B cell (primary cell): Measurements from ENCODE around the gene M1AP. TPM values are rescaled to one million over a fixed set of nuclear protein-coding genes. Genes with fewer than 3 reads are reported as not detected.

Source experiments
- ATAC-seq: fragments of 200-7000 bp; cut with Tn5 transposase; one replicate; pipeline ENCODE4 v1.10.0; 2021; ENCODE audit warnings: low read depth, mild to moderate bottlenecking, moderate number of reproducible peaks, moderate library complexity
- CTCF ChIA-PET: fragments of 350-600 bp; sonication (Branson Sonifier 250); formaldehyde crosslinking; loops from one replicate; lab custom pipeline; 2021; ENCODE audit warnings: antibody characterized with exemption, inconsistent platforms; lab: Charles Lee
- POLR2A ChIA-PET: fragments of 350-600 bp; sonication (Branson Sonifier 250); formaldehyde crosslinking; loops from one replicate; lab custom pipeline; 2021; ENCODE audit warnings: antibody characterized with exemption; lab: Charles Lee
- DNase-seq: peaks from one replicate; pipeline ENCODE4 v3.0.0; 2013
- H2AFZ ChIP-seq: 2 replicates; pipeline ENCODE4 v1.6.1; 2012; ENCODE audit warnings: mild to moderate bottlenecking, low read depth, low read length; ENCODE audit not compliant: insufficient read depth, poor library complexity, severe bottlenecking
- H3K27ac ChIP-seq, 2 donors: 1 replicate in 1 of 2; 2 replicates in 1 of 2; pipeline ENCODE4 v1.5.1; 2012 to 2013; ENCODE audit warnings: low read length in 2 of 2, mild to moderate bottlenecking in 2 of 2, moderate library complexity in 1 of 2
- H3K27me3 ChIP-seq, 4 experiments: fragments of 200-600 bp in 1 of 4; sonication (generic) in 1 of 4; replicated peaks in 1 of 4; 1 replicate in 2 of 4; 2 replicates in 2 of 4; pipeline versions ENCODE4 v1.6.1 to v1.7.0; 2013 to 2016; ENCODE audit warnings: low read length in 3 of 4, mild to moderate bottlenecking in 2 of 4, mixed read lengths in 1 of 4, moderate library complexity in 1 of 4; ENCODE audit not compliant: insufficient read depth in 4 of 4, control insufficient read depth in 3 of 4; ENCODE audit errors: control extremely low read depth in 1 of 4
- H3K36me3 ChIP-seq, 2 experiments: replicated peaks in 1 of 2; 1 replicate in 1 of 2; 2 replicates in 1 of 2; pipeline versions ENCODE4 v1.6.1 to v1.7.1; 2013; ENCODE audit warnings: low read length in 1 of 2; ENCODE audit not compliant: insufficient read depth in 2 of 2, control insufficient read depth in 1 of 2; ENCODE audit errors: control extremely low read depth in 1 of 2, extremely low read depth in 1 of 2
- H3K4me1 ChIP-seq, 2 donors: fragments of 200-600 bp in 1 of 2; sonication (generic) in 1 of 2; 1 replicate in 1 of 2; 2 replicates in 1 of 2; pipeline versions ENCODE4 v1.5.1 to v1.6.1; 2013 to 2017; ENCODE audit warnings: low read length in 2 of 2; ENCODE audit not compliant: control insufficient read depth in 2 of 2, insufficient read depth in 2 of 2
- H3K4me2 ChIP-seq: replicated peaks from 2 replicates; pipeline ENCODE3; 2012; ENCODE audit warnings: mild to moderate bottlenecking, low read depth, low read length; ENCODE audit not compliant: poor library complexity, severe bottlenecking
- H3K4me3 ChIP-seq, 5 experiments: fragments of 200-600 bp in 1 of 5; sonication (generic) in 1 of 5; 1 replicate in 3 of 5; 2 replicates in 2 of 5; pipeline versions ENCODE4 v1.5.1 to v1.7.0; 2011 to 2016; ENCODE audit warnings: low read length in 4 of 5, mild to moderate bottlenecking in 4 of 5, low read depth in 2 of 5, control low read depth in 1 of 5, moderate library complexity in 1 of 5; ENCODE audit not compliant: insufficient read depth in 1 of 5; ENCODE audit errors: control extremely low read depth in 1 of 5, extremely low read depth in 1 of 5
- H3K79me2 ChIP-seq: fragments of 200-600 bp; sonication (generic); one replicate; pipeline ENCODE4 v1.6.0; 2016; ENCODE audit warnings: low read length; ENCODE audit not compliant: control insufficient read depth, insufficient read depth
- H3K9ac ChIP-seq: fragments of 200-600 bp; sonication (generic); 2 replicates; pipeline ENCODE4 v1.6.1; 2017; ENCODE audit warnings: mild to moderate bottlenecking, low read length, moderate library complexity
- H3K9me3 ChIP-seq, 3 donors: one replicate each; pipeline versions ENCODE4 v1.6.1 to v1.7.1; 2013; ENCODE audit warnings: low read length in 2 of 3; ENCODE audit not compliant: control insufficient read depth in 2 of 3, insufficient read depth in 1 of 3; ENCODE audit errors: control extremely low read depth in 1 of 3
- H4K20me1 ChIP-seq: 2 replicates; pipeline ENCODE4 v1.6.0; 2012; ENCODE audit warnings: mild to moderate bottlenecking, low read length; ENCODE audit not compliant: insufficient read depth, control insufficient read depth, poor library complexity, severe bottlenecking
- H3K27ac Mint-ChIP-seq: one replicate; pipeline ENCODE4 v1.8.0; 2021; ENCODE audit warnings: mixed read lengths
- H3K27me3 Mint-ChIP-seq: one replicate; pipeline ENCODE4 v1.8.0; 2021; ENCODE audit warnings: mixed read lengths
- H3K4me1 Mint-ChIP-seq: one replicate; pipeline ENCODE4 v1.8.0; 2021; ENCODE audit warnings: mixed read lengths
- H3K4me3 Mint-ChIP-seq: one replicate; pipeline ENCODE4 v1.8.0; 2021; ENCODE audit warnings: mixed read lengths
- H3K9me3 Mint-ChIP-seq: one replicate; pipeline ENCODE4 v1.8.0; 2022; ENCODE audit warnings: mixed read lengths; ENCODE audit not compliant: insufficient read depth
- CTCF ChIP-seq: fragments of 200-600 bp; IDR thresholded peaks from one replicate; pipeline ENCODE4 v1.8.0; 2022; ENCODE audit warnings: antibody characterized with exemption, mild to moderate bottlenecking
- EZH2 ChIP-seq: IDR thresholded peaks from 2 replicates; pipeline ENCODE4 v1.6.1; 2012; ENCODE audit warnings: borderline replicate concordance, low read depth, mild to moderate bottlenecking, moderate library complexity, low read length; ENCODE audit not compliant: insufficient read depth, poor library complexity, severe bottlenecking
- WGBS: methylation state at CpG from one replicate; pipeline ENCODE4 v1.1.5; 2013; ENCODE audit warnings: missing lambda C conversion rate; ENCODE audit not compliant: insufficient coverage; 5-methylcytosine and 5-hydroxymethylcytosine counted together
- intact Hi-C: fragments of 100-400 bp; cut with micrococcal nuclease; formaldehyde crosslinking; loops from one replicate; pipeline ENCODE4 v1.10.0; 2022
- polyA plus RNA-seq: library from polyadenylated mRNA; depleted of rRNA; stranded (reverse); fragments of >200 nt; gene quantifications from 2 replicates; pipeline ENCODE4 v1.2.3, GENCODE V29; 2012
- total RNA-seq, 2 donors: library from RNA; stranded (reverse); fragments of 120-200 nt in 1 of 2; gene quantifications; 1 replicate in 1 of 2; 2 replicates in 1 of 2; pipeline versions ENCODE4 v1.2.3 to v1.2.4, GENCODE V29; 2013 to 2022

The M1AP gene
- total and polyA plus RNA-seq, 2 donors (not counting 1 experiment from before 2014, with no cell fraction given) = 0.15 TPM; not detected in 1

GRCh38 chr2:74540291-74540690 lies 107.8 kb downstream of the M1AP start:
- Histone ChIP-seq H4K20me1 (no peaks in the 10 kb centered on the region), H3K27ac (no peak overlapping the region), H3K4me3 (no peak overlapping the region), H3K4me1 (peaks cover 18 to 29% of the 10 kb centered on the region in 2 donors), H3K4me2 (peak overlapping the region; percentile 86), H3K36me3 (no peaks in the 10 kb centered on the region), H3K27me3 (no peaks in the 10 kb centered on the region), H3K79me2 (no peaks in the 10 kb centered on the region), H3K9ac (no peak overlapping the region), H3K9me3 (no peaks in the 10 kb centered on the region), H2AFZ (no peak overlapping the region)
- intact Hi-C loops = no loop called here
- Mint-ChIP-seq H3K27ac (no peak overlapping the region), H3K27me3 (no peaks in the 10 kb centered on the region), H3K4me1 (peaks cover 29% of the 10 kb centered on the region), H3K9me3 (no peaks in the 10 kb centered on the region), H3K4me3 (no peak overlapping the region)
- TF ChIP-seq CTCF = no peak
- TF ChIP-seq EZH2 = no peak
- ATAC-seq (no peak), DNase-seq (no peak)
- CTCF ChIA-PET = interaction anchor here (1.4 to 3.0 kb wide), 4 partner anchors 8 to 291 kb away, joined by 3 to 11 read pairs (median 6); partner anchors contain the start of genes CCDC142 and TTC31
- POLR2A ChIA-PET = interaction anchor here (1.5 kb wide), 1 partner anchor 82 kb away, joined by 3 read pairs; the partner anchor contains the start of gene WBP1
- 100% methylated on average over 5 of the region's 5 CpGs for WGBS

- ATAC-seq (peak; percentile 80), DNase-seq (peak; percentile 76)
- Histone ChIP-seq H3K4me1 (peaks cover 18 to 29% of the 10 kb centered on the region in 2 donors), H2AFZ (peak overlapping the region; percentile 77), H3K27ac (peak overlapping the region; percentile 76 to 90), H3K9me3 (no peaks in the 10 kb centered on the region), H3K27me3 (no peaks in the 10 kb centered on the region), H3K79me2 (no peaks in the 10 kb centered on the region), H4K20me1 (no peaks in the 10 kb centered on the region), H3K36me3 (peaks cover 0 to 1% of the 10 kb centered on the region in 2 experiments), H3K9ac (peak overlapping the region; percentile 72), H3K4me3 (peak overlapping the region in 4 of 5 experiments; percentile 49 to 66 (median 54)), H3K4me2 (peak overlapping the region; percentile 86)
- 6% methylated on average over 5 of the region's 7 CpGs for WGBS
- Mint-ChIP-seq H3K27me3 (no peaks in the 10 kb centered on the region), H3K4me1 (peaks cover 29% of the 10 kb centered on the region), H3K27ac (peak overlapping the region; percentile 95), H3K4me3 (peak overlapping the region; percentile 89), H3K9me3 (no peaks in the 10 kb centered on the region)
- CTCF ChIA-PET = interaction anchor here (0.7 to 3.0 kb wide), 7 partner anchors 8 to 289 kb away, joined by 3 to 11 read pairs (median 6); partner anchors contain the start of genes CCDC142, PCGF1 and TTC31
- TF ChIP-seq CTCF (no peak), EZH2 (no peak)
- intact Hi-C loops = no loop called here
- POLR2A ChIA-PET = interaction anchor here (1.0 to 1.7 kb wide), 5 partner anchors 9 to 81 kb away, joined by 3 to 10 read pairs (median 4); partner anchors contain the start of genes AUP1, HTRA2, PCGF1 and WBP1
Measured at GRCh38 chr2:74538881-74539339, 109.2 kb downstream of the M1AP start.
